GM12878 (cell line): ENCODE results near the gene CSMD2. TPM values are rescaled to one million over a fixed set of nuclear protein-coding genes. Genes with fewer than 3 reads are reported as not detected.

ENCODE experiments used
- ATAC-seq: fragments of 200-7000 bp; cut with Tn5 transposase; 3 replicates; pipeline ENCODE4 v1.9.1; 2020; ENCODE audit warnings: mild to moderate bottlenecking, moderate library complexity
- BruUV-seq: library from RNA; stranded (reverse); fragments of 400-500 nt; replicated peaks from 2 replicates; lab custom pipeline; 2021; lab: Mats Ljungman, UMichigan
- CTCF ChIA-PET: fragments of 300-600 bp; sonication (Branson Sonifier 250); formaldehyde crosslinking; extraction: SDS; loops from one replicate; lab custom pipeline; 2021; ENCODE audit warnings: inconsistent platforms; lab: Yijun Ruan, JAX
- POLR2A ChIA-PET: fragments of 350-600 bp; formaldehyde crosslinking; extraction: SDS; loops from one replicate; lab custom pipeline; 2021; ENCODE audit warnings: inconsistent platforms; lab: Charles Lee
- RAD21 ChIA-PET: fragments of 300-600 bp; sonication (Branson Sonifier 250); formaldehyde crosslinking; loops from one replicate; lab custom pipeline; 2023; ENCODE audit warnings: antibody characterized with exemption; ENCODE audit not compliant: unreplicated experiment; lab: Charles Lee
- SMC1A ChIA-PET: fragments of 300-600 bp; sonication (Branson Sonifier 250); formaldehyde crosslinking; loops from one replicate; lab custom pipeline; 2023; ENCODE audit not compliant: unreplicated experiment, uncharacterized antibody; lab: Charles Lee
- DNase-seq: peaks from one replicate; pipeline ENCODE4 v3.0.0-alpha.2; 2011; ENCODE audit warnings: low read depth, low spot score
- FAIRE-seq: peaks from 3 replicates; lab custom pipeline; 2011; peaks lifted over from hg19 to GRCh38; lab: Jason Lieb, UNC
- H2AFZ ChIP-seq: 2 replicates; pipeline ENCODE4 v1.6.0; 2011; ENCODE audit warnings: low read depth, low read length, control low read depth; ENCODE audit not compliant: control insufficient read depth
- H3K27ac ChIP-seq: 2 replicates; pipeline ENCODE4 v1.5.1; 2011; ENCODE audit warnings: control low read depth; ENCODE audit not compliant: control insufficient read depth, insufficient read depth
- H3K27me3 ChIP-seq, 2 experiments: replicated peaks in 1 of 2; 2 replicates each; pipeline versions ENCODE4 v1.6.0 to v1.6.1; 2011; ENCODE audit warnings: low read length in 1 of 2; ENCODE audit not compliant: control insufficient read depth in 2 of 2, insufficient read depth in 2 of 2
- H3K36me3 ChIP-seq, 2 experiments: 2 replicates each; pipeline ENCODE4 v1.5.1; 2011; ENCODE audit warnings: low read length in 1 of 2; ENCODE audit not compliant: control insufficient read depth in 2 of 2, insufficient read depth in 2 of 2
- H3K4me1 ChIP-seq: 2 replicates; pipeline ENCODE4 v1.6.1; 2011; ENCODE audit warnings: mild to moderate bottlenecking, low read length, moderate library complexity, mixed read lengths; ENCODE audit not compliant: control insufficient read depth, insufficient read depth
- H3K4me2 ChIP-seq: 2 replicates; pipeline ENCODE4 v1.6.0; 2011; ENCODE audit warnings: control low read depth; ENCODE audit not compliant: control insufficient read depth, insufficient read depth
- H3K4me3 ChIP-seq: fragments of 200-600 bp; sonication (generic); 2 replicates; pipeline ENCODE4 v1.5.1; 2016
- H3K79me2 ChIP-seq: 2 replicates; pipeline ENCODE4 v1.6.0; 2011; ENCODE audit warnings: low read length; ENCODE audit not compliant: control insufficient read depth, insufficient read depth
- H3K9ac ChIP-seq: 2 replicates; pipeline ENCODE4 v1.8.0; 2011; ENCODE audit warnings: low read length, control low read depth, mixed read lengths; ENCODE audit not compliant: control insufficient read depth, insufficient read depth
- H3K9me3 ChIP-seq: replicated peaks from 3 replicates; pipeline ENCODE4 v1.5.1; 2011; ENCODE audit warnings: mild to moderate bottlenecking, low read length; ENCODE audit not compliant: control insufficient read depth, insufficient read depth
- H4K20me1 ChIP-seq: 2 replicates; pipeline ENCODE4 v1.6.0; 2011; ENCODE audit not compliant: control insufficient read depth, insufficient read depth
- CUX1 ChIP-seq: IDR thresholded peaks from 2 replicates; pipeline ENCODE4 v1.6.1; 2012; ENCODE audit warnings: improper control_type of control experiment, low read depth, low read length; ENCODE audit not compliant: insufficient replicate concordance
- MYC ChIP-seq: IDR thresholded peaks from 2 replicates; pipeline ENCODE4 v1.6.1; 2011; ENCODE audit warnings: mild to moderate bottlenecking, low read length, moderate library complexity, inconsistent platforms; ENCODE audit not compliant: insufficient read depth, insufficient replicate concordance, insufficient read length, severe bottlenecking
- POU2F2 ChIP-seq: IDR thresholded peaks from 3 replicates; pipeline ENCODE4 v1.6.1; 2011; ENCODE audit warnings: low read depth, mild to moderate bottlenecking, low read length, borderline replicate concordance
- SUPT20H ChIP-seq: IDR thresholded peaks from 2 replicates; pipeline ENCODE4 v1.6.1; 2011; ENCODE audit warnings: low read depth, mild to moderate bottlenecking, low read length, moderate library complexity, borderline replicate concordance; ENCODE audit not compliant: control insufficient read depth
- WRNIP1 ChIP-seq: IDR thresholded peaks from 2 replicates; pipeline ENCODE4 v1.6.1; 2011; ENCODE audit warnings: low read depth, low read length, improper control_type of control experiment, borderline replicate concordance
- ZBTB40 ChIP-seq: fragments of 450-650 bp; IDR thresholded peaks from 2 replicates; pipeline ENCODE4 v1.6.1; 2016; ENCODE audit warnings: mild to moderate bottlenecking, moderate library complexity, borderline replicate concordance
- ZNF274 ChIP-seq: IDR thresholded peaks from one replicate; pipeline ENCODE4 v1.8.0; 2011; ENCODE audit not compliant: insufficient read length, insufficient read depth
- WGBS: methylation state at CpG from one replicate; pipeline ENCODE4 v1.1.6; 2016; ENCODE audit warnings: low lambda C conversion rate; ENCODE audit not compliant: insufficient replicate concordance, insufficient coverage; ENCODE audit errors: missing lambda C conversion rate; 5-methylcytosine and 5-hydroxymethylcytosine counted together
- in situ Hi-C: fragments of 300-500 bp; cut with MboI; formaldehyde crosslinking; loops from 9 replicates; pipeline ENCODE4 v1.14.3; 2018; ENCODE audit warnings: mixed read lengths
- intact Hi-C: fragments of 100-400 bp; cut with micrococcal nuclease; formaldehyde crosslinking; loops from one replicate; pipeline ENCODE4 v1.14.2; 2022; ENCODE audit not compliant: unreplicated experiment
- polyA plus RNA-seq, 11 experiments: library from polyadenylated mRNA; depleted of rRNA in 4 of 11; unstranded in 6 of 11; stranded (reverse) in 5 of 11; fragments of >200 nt; fragmentation: Nextera tagmentation in 4 of 11; fragmentation: Illumina TruSeq in 1 of 11; extraction: Ambion mirVana in 4 of 11; extraction: Trizol in 1 of 11; gene quantifications; 1 replicate in 1 of 11; 2 replicates in 10 of 11; pipeline versions ENCODE4 v1.2.1 to v1.2.3, GENCODE V29; 2011 to 2016; ENCODE audit warnings: inconsistent platforms in 2 of 11, missing spikeins in 2 of 11, low read depth in 1 of 11
- total RNA-seq, 4 experiments: library from RNA; depleted of rRNA in 3 of 4; stranded (reverse); fragments of >200 nt in 3 of 4; fragmentation: Illumina TruSeq in 1 of 4; extraction: Trizol in 1 of 4; gene quantifications; 2 replicates each; pipeline versions ENCODE4 v1.2.1 to v1.2.3, GENCODE V29; 2013 to 2021
- TF ChIP-seq, protein P1 (sequence below): fragments of 450-650 bp; IDR thresholded peaks from 2 replicates; pipeline ENCODE4 v1.6.1; 2016; ENCODE audit warnings: mild to moderate bottlenecking

Gene CSMD2
- total and polyA plus RNA-seq, 10 of the 15 experiments (the other 5 are each of a cell fraction or from before 2014, with no cell fraction given) = under 0.01 TPM; not detected in 9

DNA sequence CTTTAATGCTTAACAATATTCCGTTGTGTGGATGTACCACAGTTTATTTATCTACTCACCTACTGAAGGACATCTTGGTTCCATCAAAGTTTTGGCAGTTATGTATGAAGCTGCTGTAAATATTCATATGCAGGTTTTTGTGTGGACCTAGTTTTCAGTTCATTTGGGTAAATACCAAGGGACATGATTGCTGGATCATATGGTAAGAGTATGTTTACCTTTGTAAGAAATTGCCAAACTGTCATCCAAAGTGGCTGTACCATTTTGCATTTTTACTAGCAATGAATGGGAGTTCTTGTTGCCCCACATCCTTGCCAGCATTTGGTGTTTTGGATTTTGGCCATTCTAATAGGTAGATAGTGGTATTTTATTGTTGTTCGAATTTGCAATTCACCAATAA, 682.6 kb downstream of the CSMD2 start:
- SMC1A ChIA-PET = interaction anchor here (1.8 kb wide), 1 partner anchor 11 kb away, joined by 10 read pairs; the partner anchor contains the start of gene ZSCAN20
- no peaks in the 10 kb centered on the region for H3K79me2 ChIP-seq
- ATAC-seq (no peak), FAIRE-seq (no peak), DNase-seq (no peak)
- POLR2A ChIA-PET = no interaction called here
- no peak overlapping the region for H2AFZ ChIP-seq
- no peaks in the 10 kb centered on the region for H3K4me1 ChIP-seq
- H4K20me1 ChIP-seq = no peaks in the 10 kb centered on the region
- H3K9ac ChIP-seq = no peak overlapping the region
- WGBS = 96% methylated on average over 2 of the region's 2 CpGs
- no peaks in the 10 kb centered on the region; the same call in 2 of the 3 replicates for H3K9me3 ChIP-seq
- CTCF ChIA-PET = interaction anchor here (2.1 kb wide), 1 partner anchor 11 kb away, joined by 7 read pairs; the partner anchor contains the start of gene ZSCAN20
- H3K27me3 ChIP-seq = no peaks in the 10 kb centered on the region
- no peak overlapping the region for H3K4me3 ChIP-seq
- peaks cover 3 to 10% of the 10 kb centered on the region in 2 experiments for H3K36me3 ChIP-seq
- BruUV-seq = no TSS peak
- no peak overlapping the region for H3K4me2 ChIP-seq
- intact Hi-C loops = no loop called here
- RAD21 ChIA-PET = no interaction called here
- in situ Hi-C loops = no loop called here
- H3K27ac ChIP-seq = no peak overlapping the region
- TF ChIP-seq CUX1 = no peak
- no peak for TF ChIP-seq MYC
- TF ChIP-seq WRNIP1 = no peak
- TF ChIP-seq ZNF274 = no peak
- TF ChIP-seq, protein P1, sequence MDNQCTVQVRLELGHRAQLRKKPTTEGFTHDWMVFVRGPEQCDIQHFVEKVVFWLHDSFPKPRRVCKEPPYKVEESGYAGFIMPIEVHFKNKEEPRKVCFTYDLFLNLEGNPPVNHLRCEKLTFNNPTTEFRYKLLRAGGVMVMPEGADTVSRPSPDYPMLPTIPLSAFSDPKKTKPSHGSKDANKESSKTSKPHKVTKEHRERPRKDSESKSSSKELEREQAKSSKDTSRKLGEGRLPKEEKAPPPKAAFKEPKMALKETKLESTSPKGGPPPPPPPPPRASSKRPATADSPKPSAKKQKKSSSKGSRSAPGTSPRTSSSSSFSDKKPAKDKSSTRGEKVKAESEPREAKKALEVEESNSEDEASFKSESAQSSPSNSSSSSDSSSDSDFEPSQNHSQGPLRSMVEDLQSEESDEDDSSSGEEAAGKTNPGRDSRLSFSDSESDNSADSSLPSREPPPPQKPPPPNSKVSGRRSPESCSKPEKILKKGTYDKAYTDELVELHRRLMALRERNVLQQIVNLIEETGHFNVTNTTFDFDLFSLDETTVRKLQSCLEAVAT = no peak
- no peak for TF ChIP-seq ZBTB40
- TF ChIP-seq SUPT20H = no peak
- TF ChIP-seq POU2F2 = no peak
